HG02884 (cell line): ENCODE data around the gene PRR27.
"Not testable (repeated sequence)": the region's sequence is repeated elsewhere in the genome, so short reads cannot be mapped to it uniquely, and the experiment has no call there.

Source experiments
- ATAC-seq: cut with Tn5 transposase; IDR thresholded peaks from one replicate; pipeline ENCODE4 v1.9.1; 2021; ENCODE audit warnings: mild to moderate bottlenecking, moderate library complexity; ENCODE audit not compliant: unreplicated experiment

Gene PRR27

GRCh38 chr4:70196857-70197256 lies 42.8 kb downstream of the PRR27 start:
- ATAC-seq = no peak

- ATAC-seq = no peak
These were observed 43.8 kb downstream of the PRR27 start for GRCh38 chr4:70197842-70198241.

- ATAC-seq = no peak
These were observed 49.6 kb downstream of the PRR27 start for GRCh38 chr4:70203601-70204000.

- ATAC-seq = not testable (repeated sequence)
These were observed 58.7 kb downstream of the PRR27 start for GRCh38 chr4:70212752-70213151.
